Ishikawa (cell line): ENCODE measurements around the gene MRPL42.

ENCODE experiments used
- CEBPB ChIP-seq: IDR thresholded peaks from 2 replicates; pipeline ENCODE4 v1.6.1; 2012
- CREB1 ChIP-seq: IDR thresholded peaks from 2 replicates; pipeline ENCODE4 v1.6.1; 2012; ENCODE audit warnings: low read depth
- EGR1 ChIP-seq: IDR thresholded peaks from 2 replicates; pipeline ENCODE4 v1.6.1; 2012
- EP300 ChIP-seq: IDR thresholded peaks from 2 replicates; pipeline ENCODE4 v1.6.1; 2012; ENCODE audit warnings: borderline replicate concordance
- FOXM1 ChIP-seq: IDR thresholded peaks from 2 replicates; pipeline ENCODE4 v1.6.1; 2012; ENCODE audit warnings: low read depth, borderline replicate concordance
- NFIC ChIP-seq: IDR thresholded peaks from 2 replicates; pipeline ENCODE4 v1.6.1; 2012
- RAD21 ChIP-seq: IDR thresholded peaks from 2 replicates; pipeline ENCODE4 v1.6.1; 2012; ENCODE audit warnings: low read depth
- TAF1 ChIP-seq: IDR thresholded peaks from 2 replicates; pipeline ENCODE4 v1.6.1; 2012; ENCODE audit warnings: low read depth, mild to moderate bottlenecking
- TCF12 ChIP-seq: IDR thresholded peaks from 2 replicates; pipeline ENCODE4 v1.6.1; 2012; ENCODE audit warnings: low read depth
- TEAD4 ChIP-seq: IDR thresholded peaks from 2 replicates; pipeline ENCODE4 v1.6.1; 2012
- YY1 ChIP-seq: IDR thresholded peaks from 2 replicates; pipeline ENCODE4 v1.6.1; 2012; ENCODE audit warnings: low read depth
- ZBTB7A ChIP-seq: IDR thresholded peaks from 2 replicates; pipeline ENCODE4 v1.6.1; 2012; ENCODE audit warnings: low read depth
- TF ChIP-seq, protein P1 (sequence below): IDR thresholded peaks from 2 replicates; pipeline ENCODE4 v1.6.1; 2012
- TF ChIP-seq, protein P2 (sequence below): IDR thresholded peaks from 2 replicates; pipeline ENCODE4 v1.6.1; 2012
- TF ChIP-seq, protein P3 (sequence below): IDR thresholded peaks from 2 replicates; pipeline ENCODE4 v1.6.1; 2012; ENCODE audit warnings: low read depth, mild to moderate bottlenecking

MRPL42 gene

DNA sequence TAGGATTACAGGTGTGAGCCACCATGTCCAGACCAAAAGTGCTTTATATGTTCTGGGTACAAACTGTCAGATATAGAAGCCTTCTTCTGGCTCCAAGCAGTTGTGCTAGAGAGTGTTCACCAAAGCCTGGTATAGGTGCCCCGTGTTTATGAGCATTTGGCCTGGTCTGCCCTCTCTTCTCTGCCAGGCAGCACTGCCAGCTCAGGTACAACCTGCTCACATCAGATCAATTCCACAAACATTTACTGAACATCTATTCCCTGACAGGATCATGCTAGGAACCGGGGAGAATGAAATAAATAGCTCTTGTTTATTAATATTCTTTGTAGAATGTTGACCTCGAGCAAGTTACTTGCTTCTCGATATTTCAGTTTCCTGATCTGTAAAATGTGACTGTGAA is 85.1 kb downstream of the MRPL42 start:
- TF ChIP-seq TEAD4 = no peak

DNA sequence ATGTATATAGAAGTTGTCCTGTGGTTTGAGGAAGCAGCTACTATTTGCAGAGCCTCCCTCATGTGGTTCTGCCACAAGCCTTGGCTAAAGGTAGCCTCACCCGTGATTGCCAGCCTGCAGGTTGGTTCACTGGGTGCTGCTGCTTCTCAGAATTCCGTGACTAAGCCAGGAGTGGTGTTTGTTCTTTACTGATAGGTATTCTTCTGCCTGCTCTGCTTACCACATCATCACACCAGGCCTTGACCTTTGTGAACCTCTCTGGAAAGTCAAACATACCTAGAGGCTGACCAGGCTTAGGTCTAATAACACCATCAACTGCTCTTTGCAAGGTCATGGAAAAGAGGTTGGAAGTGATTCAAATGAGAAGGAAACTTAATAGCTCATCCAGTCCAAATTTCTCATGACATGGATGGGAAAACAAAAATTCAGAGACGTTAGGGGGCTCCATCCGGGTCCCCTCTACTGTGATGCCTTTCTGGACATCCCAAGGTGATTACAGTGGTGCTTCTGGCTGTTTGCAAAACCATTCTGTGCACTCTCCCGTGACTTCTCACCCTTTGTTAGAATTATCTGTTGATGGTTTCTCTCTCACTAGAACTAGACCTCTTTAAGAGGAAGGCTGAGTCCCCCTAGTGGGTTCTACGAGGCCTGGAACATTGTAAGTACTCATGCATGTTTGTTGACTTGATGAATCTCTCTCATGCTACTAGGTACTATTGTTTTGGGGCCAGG is 96.7 kb downstream of the MRPL42 start:
- TF ChIP-seq, protein P1, sequence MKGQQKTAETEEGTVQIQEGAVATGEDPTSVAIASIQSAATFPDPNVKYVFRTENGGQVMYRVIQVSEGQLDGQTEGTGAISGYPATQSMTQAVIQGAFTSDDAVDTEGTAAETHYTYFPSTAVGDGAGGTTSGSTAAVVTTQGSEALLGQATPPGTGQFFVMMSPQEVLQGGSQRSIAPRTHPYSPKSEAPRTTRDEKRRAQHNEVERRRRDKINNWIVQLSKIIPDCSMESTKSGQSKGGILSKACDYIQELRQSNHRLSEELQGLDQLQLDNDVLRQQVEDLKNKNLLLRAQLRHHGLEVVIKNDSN = no peak
- TF ChIP-seq CEBPB = no peak
- no peak for TF ChIP-seq TEAD4
- TF ChIP-seq NFIC = no peak
- TF ChIP-seq RAD21 = no peak
- TF ChIP-seq EP300 = no peak
- TF ChIP-seq, protein P2, sequence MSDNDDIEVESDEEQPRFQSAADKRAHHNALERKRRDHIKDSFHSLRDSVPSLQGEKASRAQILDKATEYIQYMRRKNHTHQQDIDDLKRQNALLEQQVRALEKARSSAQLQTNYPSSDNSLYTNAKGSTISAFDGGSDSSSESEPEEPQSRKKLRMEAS = no peak
- no peak for TF ChIP-seq FOXM1
- no peak for TF ChIP-seq ZBTB7A
- no peak for TF ChIP-seq TCF12
- TF ChIP-seq YY1 = no peak
- TF ChIP-seq TAF1 = no peak
- no peak for TF ChIP-seq EGR1
- TF ChIP-seq CREB1 = no peak
- TF ChIP-seq, protein P3, sequence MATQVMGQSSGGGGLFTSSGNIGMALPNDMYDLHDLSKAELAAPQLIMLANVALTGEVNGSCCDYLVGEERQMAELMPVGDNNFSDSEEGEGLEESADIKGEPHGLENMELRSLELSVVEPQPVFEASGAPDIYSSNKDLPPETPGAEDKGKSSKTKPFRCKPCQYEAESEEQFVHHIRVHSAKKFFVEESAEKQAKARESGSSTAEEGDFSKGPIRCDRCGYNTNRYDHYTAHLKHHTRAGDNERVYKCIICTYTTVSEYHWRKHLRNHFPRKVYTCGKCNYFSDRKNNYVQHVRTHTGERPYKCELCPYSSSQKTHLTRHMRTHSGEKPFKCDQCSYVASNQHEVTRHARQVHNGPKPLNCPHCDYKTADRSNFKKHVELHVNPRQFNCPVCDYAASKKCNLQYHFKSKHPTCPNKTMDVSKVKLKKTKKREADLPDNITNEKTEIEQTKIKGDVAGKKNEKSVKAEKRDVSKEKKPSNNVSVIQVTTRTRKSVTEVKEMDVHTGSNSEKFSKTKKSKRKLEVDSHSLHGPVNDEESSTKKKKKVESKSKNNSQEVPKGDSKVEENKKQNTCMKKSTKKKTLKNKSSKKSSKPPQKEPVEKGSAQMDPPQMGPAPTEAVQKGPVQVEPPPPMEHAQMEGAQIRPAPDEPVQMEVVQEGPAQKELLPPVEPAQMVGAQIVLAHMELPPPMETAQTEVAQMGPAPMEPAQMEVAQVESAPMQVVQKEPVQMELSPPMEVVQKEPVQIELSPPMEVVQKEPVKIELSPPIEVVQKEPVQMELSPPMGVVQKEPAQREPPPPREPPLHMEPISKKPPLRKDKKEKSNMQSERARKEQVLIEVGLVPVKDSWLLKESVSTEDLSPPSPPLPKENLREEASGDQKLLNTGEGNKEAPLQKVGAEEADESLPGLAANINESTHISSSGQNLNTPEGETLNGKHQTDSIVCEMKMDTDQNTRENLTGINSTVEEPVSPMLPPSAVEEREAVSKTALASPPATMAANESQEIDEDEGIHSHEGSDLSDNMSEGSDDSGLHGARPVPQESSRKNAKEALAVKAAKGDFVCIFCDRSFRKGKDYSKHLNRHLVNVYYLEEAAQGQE = no peak

DNA sequence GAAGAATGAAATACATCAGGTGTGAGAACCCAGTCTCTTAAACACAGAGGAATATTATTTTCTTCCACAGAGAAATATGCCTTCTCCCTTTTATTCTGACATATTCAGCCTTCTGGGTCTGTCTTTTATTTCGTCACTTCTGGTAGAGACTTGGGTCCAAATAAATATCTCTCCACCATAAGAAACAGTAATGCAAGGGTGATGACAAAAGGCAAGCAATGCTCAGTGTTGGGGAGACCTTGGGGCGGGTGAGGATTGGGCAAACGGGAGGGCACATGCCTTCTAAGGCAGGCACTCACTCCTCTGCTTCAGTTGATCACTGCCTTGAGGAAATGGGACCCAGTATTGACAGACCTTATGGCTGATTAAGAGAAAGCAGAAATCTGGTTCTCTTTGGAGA is 98.4 kb downstream of the MRPL42 start:
- no peak for TF ChIP-seq TEAD4
- TF ChIP-seq EP300 = no peak
- TF ChIP-seq TAF1 = no peak
- TF ChIP-seq, protein P2 = no peak
- no peak for TF ChIP-seq ZBTB7A
- no peak for TF ChIP-seq YY1
- no peak for TF ChIP-seq EGR1
